ENCODE measurements around the gene KRR1. TPM values are rescaled to one million over a fixed set of nuclear protein-coding genes. Genes with fewer than 3 reads are reported as not detected.
"Not testable (repeated sequence)": the region's sequence is repeated elsewhere in the genome, so short reads cannot be mapped to it uniquely, and the experiment has no call there.

KRR1 gene
- total and polyA plus RNA-seq, 9 donors = 12.1 to 69.1 (median 48.3) TPM

DNA sequence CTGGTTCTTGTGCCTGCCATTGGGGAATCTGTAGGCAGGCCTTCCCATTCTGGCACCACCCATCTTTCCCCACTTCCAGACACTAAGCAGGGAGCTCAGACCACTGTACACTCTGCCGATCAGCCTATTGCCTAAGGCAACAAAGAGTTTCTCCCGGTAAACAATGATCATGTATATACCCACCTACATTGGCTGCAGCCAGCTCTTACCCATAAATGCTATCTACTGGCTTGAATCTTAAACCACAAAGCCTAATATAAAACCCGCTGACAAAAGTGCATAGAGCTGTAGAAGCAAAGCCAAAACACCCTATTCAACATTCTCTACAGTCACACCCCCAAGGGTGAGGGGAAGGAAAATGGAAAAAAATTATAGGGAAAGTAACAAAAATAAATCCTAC, 51.7 kb downstream of the KRR1 start:
- H3K27ac ChIP-seq = no peak overlapping the region
- 77 to 82% (median 79%) methylated on average over 3 of the region's 3 CpGs for WGBS, 3 donors
- DNase-seq = no peak
- no peaks in the 10 kb centered on the region for H3K36me3 ChIP-seq
- intact Hi-C loops (cut with DNase I) = no loop called here
- no peaks in the 10 kb centered on the region for H3K9me3 ChIP-seq
- H3K27me3 ChIP-seq = no peaks in the 10 kb centered on the region
- no peak for TF ChIP-seq EP300 (IDR thresholded peaks at IDR 0.05)
- no peaks in the 10 kb centered on the region for H3K4me1 ChIP-seq (ENCODE audit: insufficient read depth)
- H3K4me3 ChIP-seq = no peak overlapping the region

DNA sequence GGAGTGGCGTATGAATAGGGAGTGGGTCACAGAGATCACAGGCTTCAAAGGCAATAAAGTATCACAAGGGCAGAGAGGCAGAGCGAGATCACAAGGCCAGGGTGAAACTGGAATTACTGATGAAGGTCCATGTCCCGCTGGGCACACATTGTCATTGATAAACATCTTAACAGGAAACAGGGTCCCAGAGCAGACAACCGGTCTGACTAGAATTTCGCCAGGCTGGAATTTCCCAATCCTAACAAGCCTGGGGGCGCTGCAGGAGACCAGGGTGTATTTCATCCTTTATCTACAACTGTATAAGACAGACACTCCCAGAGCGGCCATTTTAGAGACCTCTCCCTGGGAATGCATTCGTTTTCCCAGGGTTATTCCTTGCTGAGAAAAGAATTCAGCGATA, 53.5 kb downstream of the KRR1 start:
- H3K27me3 ChIP-seq; H3K4me1 ChIP-seq (ENCODE audit: insufficient read depth); H3K36me3 ChIP-seq; H3K9me3 ChIP-seq; intact Hi-C loops (cut with DNase I); DNase-seq; H3K27ac ChIP-seq; H3K4me3 ChIP-seq: not testable (repeated sequence)
- WGBS, 3 donors = 85 to 87% (median 86%) methylated on average over 9 of the region's 9 CpGs

DNA sequence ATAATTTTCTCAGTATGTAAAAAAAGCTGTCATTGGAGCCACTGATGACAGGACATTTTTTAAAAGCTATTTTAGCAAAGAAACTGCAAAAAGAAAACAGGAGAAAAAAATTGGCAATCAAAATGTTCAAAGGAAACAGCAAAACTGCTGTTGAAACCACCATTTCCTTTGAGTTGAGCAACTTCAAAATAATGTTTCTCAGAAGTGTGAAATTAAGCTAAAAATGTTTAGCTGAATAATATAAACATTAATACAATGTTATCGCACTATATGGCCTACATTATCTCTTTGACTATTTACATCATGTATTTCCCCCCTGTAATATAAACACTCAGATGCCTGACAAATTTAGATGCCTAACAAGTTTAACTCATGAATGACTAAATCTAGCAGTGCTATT, 54.2 kb downstream of the KRR1 start:
- 10 to 44% (median 11%) methylated on average over 1 of the region's 1 CpG for whole genome bisulfite sequencing, 3 donors
- Histone ChIP-seq H3K4me3 (no peak overlapping the region), H3K9me3 (no peaks in the 10 kb centered on the region), H3K36me3 (no peaks in the 10 kb centered on the region), H3K27ac (no peak overlapping the region), H3K27me3 (no peaks in the 10 kb centered on the region), H3K4me1 (ENCODE audit: insufficient read depth) (no peaks in the 10 kb centered on the region)
- intact Hi-C loops (cut with DNase I) = no loop called here
- DNase-seq = no peak
- TF ChIP-seq POLR2A (IDR thresholded peaks at IDR 0.05) (no peak), EP300 (IDR thresholded peaks at IDR 0.05) (no peak)
- TF ChIP-seq, protein P1, sequence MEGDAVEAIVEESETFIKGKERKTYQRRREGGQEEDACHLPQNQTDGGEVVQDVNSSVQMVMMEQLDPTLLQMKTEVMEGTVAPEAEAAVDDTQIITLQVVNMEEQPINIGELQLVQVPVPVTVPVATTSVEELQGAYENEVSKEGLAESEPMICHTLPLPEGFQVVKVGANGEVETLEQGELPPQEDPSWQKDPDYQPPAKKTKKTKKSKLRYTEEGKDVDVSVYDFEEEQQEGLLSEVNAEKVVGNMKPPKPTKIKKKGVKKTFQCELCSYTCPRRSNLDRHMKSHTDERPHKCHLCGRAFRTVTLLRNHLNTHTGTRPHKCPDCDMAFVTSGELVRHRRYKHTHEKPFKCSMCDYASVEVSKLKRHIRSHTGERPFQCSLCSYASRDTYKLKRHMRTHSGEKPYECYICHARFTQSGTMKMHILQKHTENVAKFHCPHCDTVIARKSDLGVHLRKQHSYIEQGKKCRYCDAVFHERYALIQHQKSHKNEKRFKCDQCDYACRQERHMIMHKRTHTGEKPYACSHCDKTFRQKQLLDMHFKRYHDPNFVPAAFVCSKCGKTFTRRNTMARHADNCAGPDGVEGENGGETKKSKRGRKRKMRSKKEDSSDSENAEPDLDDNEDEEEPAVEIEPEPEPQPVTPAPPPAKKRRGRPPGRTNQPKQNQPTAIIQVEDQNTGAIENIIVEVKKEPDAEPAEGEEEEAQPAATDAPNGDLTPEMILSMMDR (IDR thresholded peaks at IDR 0.05) = no peak

DNA sequence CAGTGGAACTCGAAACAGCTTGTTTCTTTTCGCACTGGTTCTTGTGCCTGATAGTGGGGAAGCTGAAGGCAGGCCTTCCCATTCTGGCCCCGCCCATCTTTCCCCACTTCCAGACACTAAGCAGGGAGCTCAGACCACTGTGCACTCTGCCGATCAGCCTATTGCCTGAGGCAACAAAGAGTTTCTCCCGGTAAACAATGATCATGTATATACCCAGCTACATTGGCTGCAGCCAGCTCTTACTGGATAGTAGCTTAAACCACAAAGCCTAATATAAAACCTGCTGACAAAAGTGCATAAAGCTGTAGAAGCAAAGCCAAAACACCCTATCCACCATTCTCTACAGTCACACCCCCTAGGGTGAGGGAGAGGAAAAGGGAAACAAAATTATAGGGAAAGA, 55.6 kb downstream of the KRR1 start:
- no peak for DNase-seq
- Histone ChIP-seq H3K36me3 (no peaks in the 10 kb centered on the region), H3K27me3 (no peaks in the 10 kb centered on the region), H3K27ac (no peak overlapping the region), H3K4me1 (ENCODE audit: insufficient read depth) (no peaks in the 10 kb centered on the region), H3K4me3 (no peak overlapping the region), H3K9me3 (no peaks in the 10 kb centered on the region)
- TF ChIP-seq, protein P1 (IDR thresholded peaks at IDR 0.05) = no peak
- no peak for TF ChIP-seq POLR2A (IDR thresholded peaks at IDR 0.05)
- no peak for TF ChIP-seq EP300 (IDR thresholded peaks at IDR 0.05)
- intact Hi-C loops (cut with DNase I) = no loop called here
- WGBS, 3 donors = 60 to 76% (median 73%) methylated on average over 5 of the region's 5 CpGs

DNA sequence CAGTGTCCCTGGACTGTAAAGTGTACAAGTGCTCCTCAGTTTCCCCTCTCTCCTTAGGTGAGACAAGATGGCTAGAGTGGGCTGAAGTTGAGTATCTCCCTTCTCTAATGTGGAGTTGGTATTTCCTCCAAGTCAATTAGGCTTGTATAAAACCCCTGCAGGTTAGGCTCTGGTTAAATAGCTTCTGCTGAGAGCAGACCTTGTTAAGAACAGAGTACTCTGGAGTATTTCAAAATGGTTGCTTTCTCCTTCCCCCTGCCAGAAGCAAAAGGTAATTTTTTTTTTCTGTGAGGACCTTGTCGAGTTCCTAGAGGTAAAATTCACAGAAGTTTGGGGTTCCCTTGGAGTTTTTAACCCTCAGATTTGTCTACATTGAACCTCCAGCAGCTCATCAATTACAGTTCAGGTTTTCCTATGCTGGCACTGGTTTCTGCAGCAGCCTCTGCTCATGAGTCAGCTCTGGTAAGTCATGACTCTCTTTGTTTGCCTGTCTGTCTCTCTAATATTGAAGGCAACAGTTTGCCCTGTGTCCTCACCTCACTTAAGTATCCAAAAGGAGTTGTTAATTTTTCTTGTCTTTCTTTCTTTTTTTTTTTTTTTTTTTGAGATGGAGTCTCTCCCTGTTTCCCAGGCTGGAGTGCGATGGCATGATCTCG, 58.6 kb downstream of the KRR1 start:
- Histone ChIP-seq H3K27me3 (no peaks in the 10 kb centered on the region), H3K9me3 (no peaks in the 10 kb centered on the region), H3K27ac (no peak overlapping the region), H3K36me3 (no peaks in the 10 kb centered on the region), H3K4me3 (no peak overlapping the region), H3K4me1 (ENCODE audit: insufficient read depth) (no peaks in the 10 kb centered on the region)
- DNase-seq = no peak
- WGBS, 3 donors = 76 to 91% (median 84%) methylated on average over 3 of the region's 3 CpGs
- intact Hi-C loops (cut with DNase I) = no loop called here
- no peak for TF ChIP-seq POLR2A (IDR thresholded peaks at IDR 0.05)
- TF ChIP-seq, protein P1 (IDR thresholded peaks at IDR 0.05) = no peak
- TF ChIP-seq EP300 (IDR thresholded peaks at IDR 0.05) = no peak

Data from ovary (tissue), 9 donors.